HCT116 (cell line): Measurements from ENCODE around the gene NDUFS8. TPM values are rescaled to one million over a fixed set of nuclear protein-coding genes. Genes with fewer than 3 reads are reported as not detected.

Experiments
- ATAC-seq: fragments of 200-7000 bp; cut with Tn5 transposase; 2 replicates; pipeline ENCODE4 v1.9.1; 2020; ENCODE audit warnings: mild to moderate bottlenecking, moderate library complexity
- BruUV-seq: library from RNA; stranded (reverse); fragments of 400-500 nt; replicated peaks from 2 replicates; lab custom pipeline; 2021; lab: Mats Ljungman, UMichigan
- CTCF ChIA-PET: fragments of 300-600 bp; sonication (Branson Sonifier 250); formaldehyde crosslinking; loops from one replicate; lab custom pipeline; 2021; ENCODE audit warnings: antibody characterized with exemption; lab: Charles Lee
- POLR2A ChIA-PET: fragments of 300-600, 350-600 bp; sonication (Branson Sonifier 250); formaldehyde crosslinking; loops from one replicate; lab custom pipeline; 2021; ENCODE audit warnings: antibody characterized with exemption; lab: Charles Lee
- RAD21 ChIA-PET, 2 experiments: fragments of 300-600 bp; sonication (Branson Sonifier 250); formaldehyde crosslinking; loops; one replicate each; lab custom pipeline; 2023; ENCODE audit warnings: low total read pairs in 2 of 2; ENCODE audit not compliant: uncharacterized antibody in 2 of 2, unreplicated experiment in 2 of 2, low non-redundant PET in 1 of 2; lab: Charles Lee
- DNase-seq: peaks from one replicate; pipeline ENCODE4 v3.0.0-alpha.2; 2010; ENCODE audit warnings: low read depth, low spot score
- H2AFZ ChIP-seq: fragments of 200-600 bp; shearing (Covaris generic), sonication (generic); 2 replicates; pipeline ENCODE4 v1.6.1; 2017; ENCODE audit warnings: low read depth, mixed run types, mixed read lengths, antibody characterized with exemption, low read length; ENCODE audit not compliant: poor library complexity, severe bottlenecking
- H3K27ac ChIP-seq: 2 replicates; pipeline ENCODE4 v1.5.1; 2012; ENCODE audit warnings: low read depth, low read length
- H3K27me3 ChIP-seq: fragments of 200-600 bp; sonication (generic); 2 replicates; pipeline ENCODE4 v1.6.1; 2016; ENCODE audit warnings: mixed run types, low read length, mixed read lengths; ENCODE audit not compliant: insufficient read depth
- H3K36me3 ChIP-seq, 2 experiments: fragments of 200-500 bp in 1 of 2; fragments of 200-600 bp in 1 of 2; sonication (Bioruptor generic) in 1 of 2; sonication (generic) in 1 of 2; 2 replicates each; pipeline versions ENCODE4 v1.5.1 to v1.6.1; 2014 to 2016; ENCODE audit warnings: low read length in 2 of 2, inconsistent platforms in 1 of 2, mixed read lengths in 1 of 2, mixed run types in 1 of 2; ENCODE audit not compliant: insufficient read depth in 2 of 2, control insufficient read depth in 1 of 2
- H3K4me1 ChIP-seq, 2 experiments: fragments of 200-600 bp in 1 of 2; sonication (generic) in 1 of 2; 2 replicates each; pipeline versions ENCODE4 v1.5.1 to v1.6.1; 2012 to 2017; ENCODE audit warnings: low read length in 2 of 2, inconsistent platforms in 1 of 2, mild to moderate bottlenecking in 1 of 2, mixed read lengths in 1 of 2, mixed run types in 1 of 2, moderate library complexity in 1 of 2; ENCODE audit not compliant: insufficient read depth in 2 of 2, control insufficient read depth in 1 of 2
- H3K4me2 ChIP-seq: fragments of 200-600 bp; sonication (generic); 2 replicates; pipeline ENCODE4 v1.6.1; 2017; ENCODE audit warnings: mixed run types, low read length, mixed read lengths
- H3K4me3 ChIP-seq, 2 experiments: fragments of 200-600 bp in 1 of 2; sonication (generic) in 1 of 2; replicated peaks in 1 of 2; 2 replicates each; pipeline ENCODE4 v1.5.1; 2011 to 2016; ENCODE audit warnings: low read length in 2 of 2, control low read depth in 1 of 2, low read depth in 1 of 2, mild to moderate bottlenecking in 1 of 2, mixed read lengths in 1 of 2, mixed run types in 1 of 2
- H3K79me2 ChIP-seq: fragments of 200-600 bp; sonication (generic); 2 replicates; pipeline ENCODE4 v1.6.1; 2017; ENCODE audit warnings: mild to moderate bottlenecking, mixed run types, low read length, moderate library complexity, mixed read lengths; ENCODE audit not compliant: insufficient read depth
- H3K9ac ChIP-seq: fragments of 200-600 bp; sonication (generic); 2 replicates; pipeline ENCODE4 v1.6.1; 2016; ENCODE audit warnings: low read length, mixed read lengths
- H3K9me2 ChIP-seq: fragments of 200-600 bp; sonication (generic), shearing (Covaris generic); 2 replicates; pipeline ENCODE4 v1.6.1; 2017; ENCODE audit warnings: mixed run types, mild to moderate bottlenecking, moderate library complexity; ENCODE audit not compliant: insufficient read depth
- H3K9me3 ChIP-seq, 2 experiments: fragments of 200-500 bp in 1 of 2; fragments of 200-600 bp in 1 of 2; sonication (Bioruptor generic) in 1 of 2; sonication (generic) in 1 of 2; 2 replicates each; pipeline ENCODE4 v1.6.1; 2014 to 2017; ENCODE audit warnings: low read length in 2 of 2, mixed read lengths in 2 of 2, inconsistent platforms in 1 of 2, low read depth in 1 of 2, mild to moderate bottlenecking in 1 of 2, mixed run types in 1 of 2, moderate library complexity in 1 of 2; ENCODE audit not compliant: control insufficient read depth in 1 of 2, insufficient read depth in 1 of 2
- H4K20me1 ChIP-seq: fragments of 200-600 bp; sonication (generic), shearing (Covaris generic); 2 replicates; pipeline ENCODE4 v1.6.1; 2017; ENCODE audit warnings: mixed run types, mild to moderate bottlenecking, moderate library complexity; ENCODE audit not compliant: insufficient read depth
- EGR1 ChIP-seq: IDR thresholded peaks from 2 replicates; pipeline ENCODE4 v1.6.1; 2012; ENCODE audit warnings: low read depth
- ELF1 ChIP-seq: IDR thresholded peaks from 2 replicates; pipeline ENCODE4 v1.6.1; 2012; ENCODE audit warnings: low read depth, borderline replicate concordance
- EZH2phosphoT487 ChIP-seq: fragments of 200-600 bp; IDR thresholded peaks from 2 replicates; pipeline ENCODE4 v1.6.1; 2018; ENCODE audit warnings: antibody characterized with exemption, borderline replicate concordance
- JUND ChIP-seq: IDR thresholded peaks from 2 replicates; pipeline ENCODE4 v1.6.1; 2012
- POLR2AphosphoS5 ChIP-seq: IDR thresholded peaks from 2 replicates; pipeline ENCODE4 v1.6.1; 2011; ENCODE audit warnings: mild to moderate bottlenecking, low read depth, low read length, moderate library complexity
- REST ChIP-seq: IDR thresholded peaks from 2 replicates; pipeline ENCODE4 v1.6.1; 2012; ENCODE audit warnings: low read depth
- SP1 ChIP-seq: IDR thresholded peaks from 2 replicates; pipeline ENCODE4 v1.6.1; 2012; ENCODE audit warnings: low read depth
- ZFX ChIP-seq: fragments of 450-650 bp; IDR thresholded peaks from 2 replicates; pipeline ENCODE4 v1.6.1; 2017
- intact Hi-C: fragments of 100-400 bp; cut with micrococcal nuclease; formaldehyde crosslinking; loops from 2 replicates; pipeline ENCODE4 v1.10.0; 2022
- total RNA-seq: library from RNA; stranded (reverse); gene quantifications from one replicate; pipeline ENCODE4 v1.2.1, GENCODE V29; 2021; ENCODE audit not compliant: unreplicated experiment
- TF ChIP-seq, protein P1 (sequence below), 3 experiments: fragments of 200-600 bp in 1 of 3; sonication (generic) in 1 of 3; IDR thresholded peaks in 2 of 3; conservative IDR thresholded peaks in 1 of 3; 2 replicates each; pipeline ENCODE4 v1.5.1; 2012 to 2017; ENCODE audit warnings: low read depth in 2 of 3, low read length in 2 of 3, antibody characterized with exemption in 1 of 3, borderline replicate concordance in 1 of 3, control low read depth in 1 of 3, mild to moderate bottlenecking in 1 of 3, mixed read lengths in 1 of 3, mixed run types in 1 of 3, moderate library complexity in 1 of 3; ENCODE audit not compliant: insufficient read depth in 1 of 3

NDUFS8 gene
- total RNA-seq, 1 experiment from 2014 or later = 189 TPM

- ChIA-PET RAD21 (no interaction called here), POLR2A (no interaction called here), CTCF (no interaction called here)
- Histone ChIP-seq H3K4me2 (peak overlapping the region; percentile 7; the same call in 1 of the 2 replicates), H4K20me1 (no peaks in the 10 kb centered on the region), H2AFZ (no peak overlapping the region), H3K9ac (no peak overlapping the region), H3K27ac (no peak overlapping the region), H3K4me1 (peaks cover 39 to 69% of the 10 kb centered on the region in 2 experiments), H3K4me3 (no peak overlapping the region), H3K9me2 (no peaks in the 10 kb centered on the region), H3K27me3 (no peaks in the 10 kb centered on the region), H3K9me3 (peaks cover 0 to 5% of the 10 kb centered on the region in 2 experiments; a peak in 1 of 4 replicates), H3K36me3 (no peaks in the 10 kb centered on the region), H3K79me2 (no peaks in the 10 kb centered on the region)
- intact Hi-C loops = loop anchor here (5.0 kb wide), 1 partner anchor 182 kb away; no protein-coding TSS in a partner anchor
- no peak for TF ChIP-seq EZH2phosphoT487
- TF ChIP-seq, protein P1, sequence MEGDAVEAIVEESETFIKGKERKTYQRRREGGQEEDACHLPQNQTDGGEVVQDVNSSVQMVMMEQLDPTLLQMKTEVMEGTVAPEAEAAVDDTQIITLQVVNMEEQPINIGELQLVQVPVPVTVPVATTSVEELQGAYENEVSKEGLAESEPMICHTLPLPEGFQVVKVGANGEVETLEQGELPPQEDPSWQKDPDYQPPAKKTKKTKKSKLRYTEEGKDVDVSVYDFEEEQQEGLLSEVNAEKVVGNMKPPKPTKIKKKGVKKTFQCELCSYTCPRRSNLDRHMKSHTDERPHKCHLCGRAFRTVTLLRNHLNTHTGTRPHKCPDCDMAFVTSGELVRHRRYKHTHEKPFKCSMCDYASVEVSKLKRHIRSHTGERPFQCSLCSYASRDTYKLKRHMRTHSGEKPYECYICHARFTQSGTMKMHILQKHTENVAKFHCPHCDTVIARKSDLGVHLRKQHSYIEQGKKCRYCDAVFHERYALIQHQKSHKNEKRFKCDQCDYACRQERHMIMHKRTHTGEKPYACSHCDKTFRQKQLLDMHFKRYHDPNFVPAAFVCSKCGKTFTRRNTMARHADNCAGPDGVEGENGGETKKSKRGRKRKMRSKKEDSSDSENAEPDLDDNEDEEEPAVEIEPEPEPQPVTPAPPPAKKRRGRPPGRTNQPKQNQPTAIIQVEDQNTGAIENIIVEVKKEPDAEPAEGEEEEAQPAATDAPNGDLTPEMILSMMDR (IDR thresholded peaks at IDR 0.05 in 2 of 3, conservative IDR thresholded peaks at IDR 0.05 in 1 of 3; ENCODE audit: borderline replicate concordance in 1 of 3, insufficient read depth in 1 of 3, low read depth in 2 of 3, low read length in 2 of 3) = peak in 1 of 3 experiments; percentile 19; a peak in 2 of 6 replicates
- BruUV-seq = no TSS peak
- no peak for DNase-seq
- peak; percentile 29 for ATAC-seq
These were observed 5.4 kb upstream of the NDUFS8 start for GRCh38 chr11:68025047-68025446.

GRCh38 chr11:68026391-68027105 lies 3.9 kb upstream of the NDUFS8 start:
- POLR2A ChIA-PET = no interaction called here
- Histone ChIP-seq H3K9me3 (peaks cover 0 to 5% of the 10 kb centered on the region in 2 experiments; a peak in 1 of 4 replicates), H3K36me3 (no peaks in the 10 kb centered on the region), H2AFZ (no peak overlapping the region), H3K9me2 (no peaks in the 10 kb centered on the region), H3K79me2 (peaks cover 9% of the 10 kb centered on the region), H3K4me3 (no peak overlapping the region), H3K27me3 (no peaks in the 10 kb centered on the region), H4K20me1 (no peaks in the 10 kb centered on the region), H3K4me2 (no peak overlapping the region), H3K9ac (0 out of 2 replicates have a peak overlapping the region, but pooled peaks have one; percentile 13), H3K4me1 (peaks cover 29 to 59% of the 10 kb centered on the region in 2 experiments), H3K27ac (no peak overlapping the region)
- CTCF ChIA-PET = no interaction called here
- RAD21 ChIA-PET = no interaction called here
- no peak for DNase-seq
- no peak for ATAC-seq
- intact Hi-C loops = loop anchor here (5.0 kb wide), 1 partner anchor 181 kb away; no protein-coding TSS in a partner anchor
- no TSS peak for BruUV-seq
- TF ChIP-seq ZFX = no peak
- TF ChIP-seq JUND = no peak
- no peak for TF ChIP-seq EGR1
- TF ChIP-seq, protein P1 (IDR thresholded peaks at IDR 0.05 in 2 of 3, conservative IDR thresholded peaks at IDR 0.05 in 1 of 3; ENCODE audit: borderline replicate concordance in 1 of 3, insufficient read depth in 1 of 3, low read depth in 2 of 3, low read length in 2 of 3) = no peak
- no peak for TF ChIP-seq EZH2phosphoT487
- no peak for TF ChIP-seq REST
- no peak for TF ChIP-seq ELF1
- TF ChIP-seq POLR2AphosphoS5 = no peak
- TF ChIP-seq SP1 = no peak
